ENCODE results near the gene CRYGN.
A peak's percentile ranks its signal among the peaks of the same experiment; 100 is the strongest.

Gene CRYGN

DNA sequence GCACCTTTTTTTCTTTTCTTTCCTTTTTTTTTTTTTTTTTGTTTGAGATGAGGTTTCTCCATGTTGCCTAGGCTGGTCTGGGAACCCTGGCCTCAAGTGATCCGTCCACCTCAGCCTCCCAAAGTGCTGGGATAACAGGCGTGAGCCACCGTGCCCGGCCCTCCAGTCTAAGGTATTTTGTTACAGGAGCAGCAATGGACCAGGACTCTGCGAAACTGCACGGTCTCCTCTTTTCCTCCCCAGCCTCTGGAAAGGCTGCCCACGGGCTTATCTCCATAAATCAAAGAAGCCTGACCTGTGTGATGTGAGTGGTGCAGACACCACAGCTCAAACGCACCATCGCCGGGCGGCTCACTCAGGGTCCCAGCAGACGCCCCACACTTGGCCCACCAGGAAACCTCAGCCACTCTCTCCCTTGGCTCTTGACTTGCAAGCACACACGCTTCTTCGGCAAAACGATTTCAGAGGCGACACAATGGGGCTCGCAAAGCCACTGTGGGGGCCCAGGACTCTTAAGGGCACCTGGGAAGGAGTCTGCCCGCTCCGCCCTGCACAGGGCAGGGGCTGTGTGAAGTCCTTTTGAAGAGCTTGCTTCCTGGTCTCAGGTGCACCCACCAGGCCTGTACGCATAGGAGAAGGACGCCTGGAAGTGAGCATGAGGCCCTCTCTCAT lies 50.7 kb downstream of the CRYGN start:
- DNase-seq = no peak

DNA sequence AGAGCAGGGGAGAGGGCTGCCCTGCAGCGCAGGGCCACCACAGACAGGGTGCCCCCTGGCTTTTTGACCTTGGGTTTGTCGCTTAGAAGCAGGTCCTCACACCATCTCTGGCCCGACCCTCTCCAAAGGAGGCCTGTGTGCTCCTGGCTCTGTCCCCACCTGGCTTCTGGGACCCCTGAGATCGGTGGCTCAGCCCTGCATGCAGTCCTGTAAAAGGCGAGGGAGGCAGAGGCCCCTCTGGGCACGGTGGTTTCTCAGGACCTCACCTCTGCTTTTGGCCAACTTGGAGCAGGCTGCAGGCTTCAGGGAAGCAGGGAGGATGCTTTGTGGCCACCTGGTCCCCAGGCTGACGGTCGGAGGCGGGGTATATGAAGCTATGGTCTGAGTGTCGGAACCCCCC lies 51.5 kb downstream of the CRYGN start:
- DNase-seq = no peak

DNA sequence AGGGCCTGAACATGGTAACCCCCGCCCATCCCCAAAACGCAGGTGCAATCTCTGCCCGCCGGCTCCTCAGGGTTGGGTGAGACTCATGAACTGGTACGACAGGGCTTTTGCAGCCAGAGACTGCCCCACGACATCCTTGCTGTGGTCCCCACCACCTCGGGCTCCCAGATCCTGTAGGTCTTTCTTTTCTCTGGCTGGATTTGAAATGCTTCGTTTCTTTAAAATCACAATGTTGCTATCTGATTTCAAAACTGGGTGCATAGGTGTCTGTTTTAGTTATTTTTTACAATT lies 52.0 kb downstream of the CRYGN start:
- DNase-seq = no peak

DNA sequence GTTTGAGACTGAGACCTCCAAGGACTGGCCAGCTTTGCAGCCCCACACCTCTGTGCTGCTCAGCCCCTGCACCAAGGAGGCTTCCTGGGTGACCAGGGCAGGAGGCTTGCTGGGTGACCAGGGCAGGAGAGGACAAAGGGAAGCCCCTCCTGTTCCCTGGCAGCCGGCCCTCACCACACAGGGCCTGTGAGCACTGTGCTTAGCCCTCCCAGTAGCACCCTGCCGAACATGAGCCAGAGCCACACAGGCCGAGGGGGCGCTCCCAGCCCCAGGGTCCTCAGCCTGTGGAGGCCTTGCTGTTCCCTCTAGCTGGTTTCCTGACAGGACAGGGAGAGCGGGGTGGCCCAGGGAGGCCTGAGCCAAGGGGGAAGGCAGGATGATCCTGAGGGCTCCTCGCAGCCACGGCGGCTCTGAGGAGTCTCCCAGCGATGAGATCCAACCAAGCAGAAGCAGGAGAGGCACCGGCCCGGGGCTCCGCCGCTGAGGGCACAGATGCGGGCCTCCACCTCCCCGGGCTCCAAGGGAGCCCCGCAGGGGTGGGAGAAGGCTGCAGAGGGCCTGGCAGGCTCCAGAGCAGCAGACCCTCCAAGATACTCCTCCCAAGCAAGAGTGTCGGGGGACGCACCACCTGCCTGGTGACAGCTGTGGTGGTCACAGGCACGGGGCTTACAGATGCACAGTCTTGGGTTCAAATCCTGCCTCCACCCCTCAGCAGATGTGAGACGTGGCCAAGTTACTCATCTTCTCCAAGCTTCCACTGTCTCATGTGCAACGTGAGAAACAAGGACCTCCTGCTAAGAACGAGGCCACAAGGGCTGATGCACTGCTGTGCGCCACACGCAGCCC lies 52.6 kb downstream of the CRYGN start:
- no peak for DNase-seq

DNA sequence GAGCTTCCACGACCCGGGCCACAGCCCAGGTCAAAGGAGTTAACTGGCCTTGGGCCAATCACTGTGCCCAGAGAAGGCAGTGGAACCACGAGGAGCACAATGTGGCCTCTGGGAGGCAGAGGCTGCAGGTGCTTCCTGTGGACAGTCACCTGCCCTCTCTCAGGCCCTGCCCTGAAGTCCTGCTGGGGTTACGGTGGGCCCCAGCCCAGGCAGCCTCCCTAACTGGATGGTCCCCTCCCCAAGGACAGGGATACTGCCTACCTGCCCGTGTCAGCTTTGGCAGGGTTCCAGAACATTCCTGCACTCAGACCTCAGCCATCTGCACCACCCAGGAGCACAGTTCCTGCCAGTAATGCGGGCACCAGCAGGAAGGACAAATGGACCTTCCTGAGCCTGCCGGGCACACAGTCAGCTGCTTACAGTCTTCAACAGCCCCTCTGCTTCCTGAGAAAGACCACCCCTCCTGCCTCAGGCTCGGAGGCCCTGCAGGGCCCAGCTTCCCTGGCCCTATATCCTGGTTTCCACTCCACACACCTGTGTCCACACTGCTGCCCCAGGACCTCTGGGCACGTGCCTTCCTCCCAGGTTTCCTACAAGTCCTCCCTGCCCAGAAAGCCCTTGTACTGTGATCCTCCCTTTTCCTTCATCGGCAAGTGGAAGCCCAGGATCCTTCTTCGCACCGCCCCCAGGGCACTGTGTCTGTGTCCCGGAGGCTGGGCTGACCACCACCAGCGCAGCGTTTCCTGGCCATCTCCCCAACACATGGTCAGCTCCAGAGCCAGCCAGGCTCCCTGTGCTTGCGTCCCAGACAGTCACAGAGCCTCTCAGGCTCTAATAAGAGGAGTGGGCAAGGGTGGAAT lies 53.4 kb downstream of the CRYGN start:
- no peak for DNase-seq

DNA sequence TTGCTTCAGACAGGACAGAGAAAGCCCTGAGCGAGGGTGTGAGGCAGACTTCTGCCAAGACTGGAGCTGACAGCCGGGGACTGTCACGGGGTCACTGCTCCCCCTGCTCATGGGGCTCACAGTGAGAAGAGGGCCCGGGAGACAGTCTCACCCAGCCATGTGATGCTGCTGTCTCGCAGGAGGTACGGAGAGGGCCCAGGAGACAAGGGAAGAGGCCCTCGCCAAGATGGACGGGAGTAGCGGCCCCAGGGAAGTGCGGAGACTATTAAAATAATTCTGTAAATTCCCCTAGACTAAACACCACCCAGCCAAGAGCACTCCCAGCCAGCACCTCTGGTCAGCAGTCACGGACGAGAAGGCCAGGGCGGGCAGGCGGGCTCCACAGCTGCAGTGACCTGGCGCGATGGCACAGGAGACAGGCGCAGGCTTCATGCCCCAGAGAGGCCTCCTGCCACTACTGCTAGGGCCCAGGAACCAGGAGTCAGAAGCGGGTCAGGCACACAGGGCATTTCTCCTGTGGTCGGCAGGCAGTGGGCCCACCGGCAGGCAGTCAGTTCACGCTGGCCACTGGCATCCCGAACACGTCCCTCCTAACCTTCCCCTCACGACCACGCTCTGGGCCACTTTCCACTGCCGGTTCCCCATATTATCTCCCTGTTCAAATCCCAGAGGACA lies 54.2 kb downstream of the CRYGN start:
- DNase-seq = no peak

DNA sequence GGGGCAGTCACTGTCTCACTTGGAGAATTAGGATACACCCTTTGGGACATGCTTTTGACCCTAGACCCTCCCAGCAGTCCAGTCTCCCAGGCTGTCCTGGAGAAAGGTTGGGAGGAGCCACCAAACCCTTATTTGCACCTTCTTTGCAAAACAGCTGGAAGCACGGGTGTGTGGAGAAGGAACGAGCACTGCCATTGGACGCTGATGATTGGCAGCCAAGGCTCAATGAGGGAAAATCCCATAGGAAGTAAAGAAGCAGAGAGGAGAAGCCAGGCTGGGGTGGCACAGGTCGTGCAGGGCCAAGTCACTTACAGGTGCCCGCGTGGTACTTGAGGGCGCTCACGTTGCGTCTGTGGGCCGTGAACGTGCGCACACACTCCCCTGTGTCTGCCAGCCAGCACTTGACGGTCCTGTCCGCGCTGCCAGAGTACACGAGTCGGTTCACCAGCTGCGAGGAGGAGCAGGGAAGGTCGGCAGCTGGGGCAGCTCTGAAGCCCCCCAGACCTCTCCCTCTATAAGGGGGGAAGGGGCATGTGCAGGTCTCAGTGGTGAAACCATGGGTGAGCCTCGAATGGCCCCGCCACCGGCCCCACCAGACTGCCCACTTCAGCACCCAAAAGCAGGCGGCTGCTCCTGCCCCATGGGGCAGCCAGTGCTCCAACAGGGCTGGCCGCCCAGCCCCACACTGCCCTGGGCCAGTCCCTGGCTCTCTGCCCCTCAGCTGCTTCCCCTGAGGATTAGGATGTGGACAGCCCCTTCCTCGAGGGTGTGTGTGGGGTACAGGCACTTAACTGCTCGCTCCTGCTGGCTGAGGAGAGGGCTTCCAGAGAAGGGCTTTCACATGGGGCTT lies 54.9 kb downstream of the CRYGN start:
- no peak for DNase-seq

DNA sequence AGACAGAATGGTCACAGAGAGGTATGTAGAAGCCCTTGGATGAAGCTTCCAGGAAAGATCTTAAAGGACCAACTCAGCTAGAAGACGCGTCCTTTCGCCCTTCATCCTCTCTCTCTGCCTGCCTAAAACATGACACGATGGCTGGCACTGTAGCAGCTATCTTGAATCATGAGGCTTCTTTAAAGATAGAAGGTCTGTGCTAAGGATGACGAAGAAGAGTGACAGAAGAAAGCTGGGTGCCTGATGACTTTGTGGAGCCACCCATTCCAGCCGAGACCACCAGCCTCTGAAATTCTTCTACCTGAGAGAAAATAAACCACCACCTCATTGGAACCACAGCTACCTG lies 55.6 kb downstream of the CRYGN start:
- DNase-seq = no peak

DNA sequence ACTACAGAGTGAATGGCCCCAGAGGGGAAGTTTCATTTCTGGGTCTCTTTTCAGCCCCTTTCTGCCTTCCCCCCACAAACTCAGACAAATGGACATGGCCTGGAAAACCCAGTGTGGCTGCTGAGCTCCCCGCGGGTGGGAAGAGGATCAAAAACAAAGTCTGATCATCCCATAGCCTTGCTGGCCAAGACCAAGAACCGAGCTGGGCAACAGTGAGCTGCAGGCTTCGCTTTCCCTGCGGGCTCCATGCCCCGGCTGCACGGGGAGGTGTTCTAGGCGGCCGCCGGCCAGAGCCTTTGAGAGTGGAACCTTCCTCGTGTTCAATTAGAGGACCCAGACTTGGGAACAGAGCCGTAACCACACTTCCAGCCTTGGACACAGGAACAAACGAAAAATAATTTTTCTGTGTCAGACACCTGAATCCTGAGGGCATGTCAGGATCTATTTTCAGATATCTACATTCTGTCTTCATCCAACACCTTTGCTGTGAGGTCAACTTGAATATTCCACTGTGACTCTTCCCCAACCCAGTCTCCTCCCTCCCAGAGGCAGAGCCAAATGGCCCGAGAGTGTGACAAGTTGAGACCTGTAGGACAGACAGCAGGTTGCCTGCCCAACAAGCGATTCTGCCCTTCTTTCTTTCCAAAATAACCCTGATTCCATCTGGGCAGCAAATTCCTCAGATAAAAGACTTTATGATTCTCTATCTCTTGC lies 56.1 kb downstream of the CRYGN start:
- no peak for DNase-seq

DNA sequence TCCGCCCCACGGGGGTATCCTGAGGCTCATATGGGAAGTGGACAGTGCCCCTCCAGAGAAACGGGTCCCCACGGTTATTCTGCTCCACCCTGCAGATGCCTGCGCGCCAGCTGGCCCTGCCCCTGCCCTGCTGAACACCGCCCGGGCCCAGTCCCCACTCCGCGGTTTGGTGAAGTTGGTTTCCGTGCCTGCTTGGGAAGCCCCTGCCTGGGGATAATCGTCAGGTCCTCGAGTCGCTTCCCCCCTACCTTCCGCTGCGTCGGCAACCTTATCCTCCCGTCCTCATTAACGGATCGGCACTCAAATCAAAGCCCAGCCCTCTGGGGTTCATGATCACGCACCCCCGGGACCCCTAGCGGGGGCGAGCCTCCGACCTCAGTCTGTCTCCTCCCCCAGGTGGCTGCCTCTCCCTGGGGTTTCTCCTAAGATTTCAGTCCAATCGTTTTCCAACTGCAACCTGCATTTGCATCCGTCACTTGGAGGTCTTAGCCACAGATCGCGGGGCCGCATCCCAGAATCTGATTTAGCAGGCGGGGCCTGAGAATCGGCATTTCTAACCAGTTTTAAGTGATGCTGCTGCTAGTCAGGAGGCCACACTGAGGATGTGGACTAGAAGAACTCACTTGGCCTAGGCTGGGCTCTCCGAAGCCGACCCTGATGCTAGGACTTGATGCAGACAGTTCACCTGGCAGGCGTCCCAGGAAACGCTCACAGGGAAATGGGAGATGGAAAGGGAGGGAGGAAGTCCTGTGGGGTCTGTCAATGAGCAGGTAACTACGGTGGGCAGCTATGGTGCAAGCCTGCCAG lies 57.7 kb downstream of the CRYGN start:
- DNase-seq = peak in 4 of 5 donors; percentile 30 to 57 (median 44)

DNA sequence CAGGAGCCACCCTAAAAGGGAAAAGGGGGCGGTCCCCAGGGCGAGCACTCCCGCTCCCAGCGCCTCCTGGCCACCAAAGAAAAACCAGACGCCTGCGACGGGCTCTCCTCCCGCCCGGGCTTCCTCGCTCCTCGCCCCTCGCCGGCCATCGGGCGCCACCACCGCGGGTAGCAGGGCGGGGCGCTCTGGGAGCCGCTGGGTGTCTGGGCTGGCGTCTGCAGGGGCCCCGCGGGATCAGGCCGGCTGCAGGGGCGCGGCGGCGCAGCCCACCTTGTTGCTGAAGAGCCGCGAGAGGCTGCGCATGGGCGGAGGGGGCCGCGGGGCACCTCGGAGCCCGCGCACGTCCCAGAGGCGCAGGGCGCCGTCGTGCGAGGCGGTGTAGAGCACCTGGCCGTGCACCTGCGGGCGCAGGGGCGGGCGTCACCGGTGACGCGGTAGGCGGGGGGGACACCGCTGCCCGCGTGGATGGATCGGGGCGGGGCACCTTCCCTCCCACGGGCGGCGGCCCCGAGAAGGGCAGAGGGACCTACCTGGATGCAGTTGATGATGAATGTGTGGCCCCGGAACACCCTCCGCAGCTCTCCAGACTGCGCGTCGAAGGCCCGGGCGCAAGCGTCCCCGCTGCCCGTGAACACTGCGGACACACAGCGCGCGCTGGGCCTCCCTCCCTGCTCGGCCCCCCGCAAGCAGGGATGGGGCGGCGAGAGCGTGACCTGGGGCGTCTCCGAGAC lies 58.4 kb downstream of the CRYGN start:
- DNase-seq = peak in 4 of 5 donors; percentile 41 to 75 (median 52)

DNA sequence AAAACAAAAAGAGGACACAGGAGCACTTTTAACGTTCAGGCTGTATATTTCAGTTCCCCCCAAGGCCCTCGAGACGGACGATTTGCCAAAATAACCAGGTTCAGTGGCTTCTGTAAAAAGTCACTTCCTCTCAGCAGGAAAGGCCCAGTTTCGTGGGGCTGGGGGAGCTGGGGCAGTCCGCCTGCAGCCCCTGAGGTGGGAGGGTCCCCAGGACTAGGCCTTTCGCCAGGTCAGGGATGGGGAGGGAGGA lies 58.9 kb downstream of the CRYGN start:
- no peak for DNase-seq

DNA sequence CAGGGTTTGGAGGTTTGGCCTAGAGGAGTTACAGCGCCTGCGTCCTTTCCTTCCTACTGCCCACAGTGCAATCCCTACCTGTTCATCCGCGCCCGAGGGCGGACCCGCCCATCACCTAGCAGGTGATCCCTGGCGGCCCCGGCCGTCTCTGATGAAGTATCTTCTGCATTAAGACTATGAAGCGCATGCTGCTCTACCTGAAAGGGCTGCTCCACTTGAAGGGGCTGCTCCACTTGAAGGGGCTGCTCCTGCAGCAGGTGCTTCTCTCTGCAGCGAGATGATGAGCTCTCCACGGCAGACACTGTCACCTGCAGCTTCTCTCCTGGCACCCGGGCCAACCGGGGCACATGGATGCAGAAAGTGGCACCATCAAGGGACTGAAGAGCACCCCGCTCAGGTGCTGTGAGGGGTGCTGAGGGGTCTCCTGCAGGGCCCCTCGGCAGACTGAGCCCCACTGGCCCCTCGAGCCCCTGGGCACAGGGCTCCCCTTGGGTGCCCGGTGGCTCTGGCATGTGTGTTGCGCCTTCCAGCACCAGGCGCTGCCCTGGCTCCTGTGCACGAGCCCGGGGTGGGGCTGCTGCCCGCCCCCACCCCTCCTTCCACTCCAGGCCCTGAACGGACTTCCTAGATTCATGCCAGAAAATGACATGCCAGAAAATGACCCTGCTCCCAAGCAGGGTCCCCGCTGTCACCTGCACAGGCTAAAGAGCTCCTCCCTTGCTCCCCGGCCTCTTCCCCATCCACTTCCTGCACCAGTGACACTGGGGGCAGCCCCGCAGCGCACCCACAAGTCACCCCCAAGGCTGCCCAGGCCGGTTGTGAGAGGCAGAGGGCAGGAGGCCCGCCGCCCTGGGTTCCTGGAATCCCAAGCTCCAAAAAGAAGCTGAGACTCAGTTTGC lies 59.5 kb downstream of the CRYGN start:
- DNase-seq = no peak

DNA sequence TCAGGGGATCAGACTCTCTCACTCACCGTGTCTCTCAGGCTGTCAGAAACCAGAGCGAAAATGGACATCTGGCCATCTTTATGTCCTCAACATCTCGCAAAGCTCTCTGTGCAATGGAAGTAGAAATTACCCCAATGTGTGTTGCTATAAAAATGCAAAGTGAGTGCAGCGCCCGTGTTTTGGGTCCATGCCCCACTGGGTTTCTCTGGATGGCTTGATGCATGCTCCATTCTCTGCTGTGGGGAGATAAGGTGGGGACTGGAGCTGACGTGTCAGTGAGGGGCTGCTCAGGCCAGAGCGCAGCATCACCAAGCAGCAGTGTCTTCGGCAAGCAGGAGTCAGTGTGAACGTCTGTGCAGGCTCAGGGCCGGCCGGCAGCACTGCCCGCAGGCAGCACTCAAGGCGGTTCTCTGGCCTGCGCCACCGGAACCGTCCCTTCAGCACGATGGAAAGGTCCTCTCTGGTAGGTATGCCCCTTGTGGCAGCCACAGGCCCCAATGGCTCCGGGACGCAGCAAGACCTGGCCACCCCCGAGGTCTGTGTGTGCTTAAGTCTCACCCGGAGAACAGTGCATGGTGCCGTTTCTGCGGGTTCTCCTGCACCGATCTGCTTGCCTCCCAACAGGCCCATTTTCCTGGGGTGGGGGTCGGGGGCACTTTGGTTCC lies 60.3 kb downstream of the CRYGN start:
- DNase-seq = no peak

DNA sequence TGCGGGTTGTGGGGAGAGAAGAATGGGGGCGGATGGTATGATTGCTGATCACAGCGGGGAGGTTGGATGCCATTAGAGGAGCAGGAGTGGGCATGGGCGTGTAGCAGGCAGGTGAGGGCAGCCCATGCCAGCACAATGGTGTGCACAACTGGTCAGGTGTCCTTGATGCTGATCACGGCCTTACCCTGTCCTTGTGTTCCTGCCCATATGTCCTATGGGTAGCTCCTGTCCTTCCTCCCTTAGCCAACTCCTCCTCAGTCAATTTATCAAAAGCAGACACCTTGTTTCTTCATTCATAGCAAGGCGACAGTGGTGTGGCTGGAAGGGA lies 60.8 kb downstream of the CRYGN start:
- DNase-seq = no peak

Data from T-helper 1 cell (primary cell).